ENCODE data around the gene ZNF214. TPM values are rescaled to one million over a fixed set of nuclear protein-coding genes. Genes with fewer than 3 reads are reported as not detected.
"Not testable (repeated sequence)": the region's sequence is repeated elsewhere in the genome, so short reads cannot be mapped to it uniquely, and the experiment has no call there.

ZNF214 gene
- total RNA-seq, 4 donors from 2014 or later = 0.60 to 2.4 (median 1.1) TPM; not detected in 1

GRCh38 chr11:6988506-6988905, 31.6 kb downstream of the ZNF214 start:
- H3K9me3 ChIP-seq = no peaks in the 10 kb centered on the region
- no peak for DNase-seq
- TF ChIP-seq POLR2AphosphoS5 (IDR thresholded peaks at IDR 0.05) = no peak
- TF ChIP-seq POLR2A (IDR thresholded peaks at IDR 0.05) = no peak
- no peak for TF ChIP-seq EP300 (IDR thresholded peaks at IDR 0.05; ENCODE audit: low read depth)
- no peak for TF ChIP-seq CTCF (IDR thresholded peaks at IDR 0.05)
- in situ Hi-C loops (cut with MboI; ENCODE audit: low pct_ligation_motif_present in 1 of 4, low pct_unique_long_range_greater_than_20kb in 1 of 4, low sequenced_read_pairs in 3 of 4) = no loop called here
- H3K4me3 ChIP-seq = no peak overlapping the region
- H3K27ac ChIP-seq = no peak overlapping the region
- H3K4me1 ChIP-seq = no peaks in the 10 kb centered on the region
- intact Hi-C loops (cut with DNase I; ENCODE audit: low total_unique reads) = no loop called here
- H3K27me3 ChIP-seq = no peaks in the 10 kb centered on the region
- H3K36me3 ChIP-seq = no peaks in the 10 kb centered on the region

- no peak for DNase-seq
- Histone ChIP-seq H3K27ac (no peak overlapping the region), H3K4me1 (no peaks in the 10 kb centered on the region), H3K4me3 (no peak overlapping the region), H3K27me3 (no peaks in the 10 kb centered on the region), H3K9me3 (no peaks in the 10 kb centered on the region), H3K36me3 (no peaks in the 10 kb centered on the region)
- TF ChIP-seq POLR2A (IDR thresholded peaks at IDR 0.05) (no peak), CTCF (IDR thresholded peaks at IDR 0.05) (no peak), POLR2AphosphoS5 (IDR thresholded peaks at IDR 0.05) (no peak)
- whole genome bisulfite sequencing, 2 donors (ENCODE audit: low coverage in 1 of 2) = 71 to 76% methylated on average over 1 of the region's 1 CpG
- intact Hi-C loops (cut with DNase I; ENCODE audit: low total_unique reads) (no loop called here), in situ Hi-C loops (cut with MboI; ENCODE audit: low pct_ligation_motif_present in 1 of 4, low pct_unique_long_range_greater_than_20kb in 1 of 4, low sequenced_read_pairs in 3 of 4) (no loop called here)
Observed at GRCh38 chr11:6986487-6986886, 33.7 kb downstream of the ZNF214 start.

GRCh38 chr11:6979365-6979764, 40.8 kb downstream of the ZNF214 start:
- H3K4me3 ChIP-seq = no peak overlapping the region
- TF ChIP-seq EP300 (IDR thresholded peaks at IDR 0.05; ENCODE audit: low read depth) (no peak), CTCF (IDR thresholded peaks at IDR 0.05) (no peak), POLR2A (IDR thresholded peaks at IDR 0.05) (no peak), POLR2AphosphoS5 (IDR thresholded peaks at IDR 0.05) (no peak)
- DNase-seq = no peak
- no peaks in the 10 kb centered on the region for H3K9me3 ChIP-seq
- H3K36me3 ChIP-seq = no peaks in the 10 kb centered on the region
- intact Hi-C loops (cut with DNase I; ENCODE audit: low total_unique reads) = no loop called here
- in situ Hi-C loops (cut with MboI; ENCODE audit: low pct_ligation_motif_present in 1 of 4, low pct_unique_long_range_greater_than_20kb in 1 of 4, low sequenced_read_pairs in 3 of 4) = no loop called here
- 77 to 80% methylated on average over 2 of the region's 2 CpGs for WGBS, 2 donors (ENCODE audit: low coverage in 1 of 2)
- H3K27me3 ChIP-seq = no peaks in the 10 kb centered on the region
- H3K27ac ChIP-seq = no peak overlapping the region
- H3K4me1 ChIP-seq = no peaks in the 10 kb centered on the region

GRCh38 chr11:6969854-6970253, 50.3 kb downstream of the ZNF214 start:
- H3K9me3 ChIP-seq; in situ Hi-C loops (cut with MboI; ENCODE audit: low pct_ligation_motif_present in 1 of 4, low pct_unique_long_range_greater_than_20kb in 1 of 4, low sequenced_read_pairs in 3 of 4); H3K4me3 ChIP-seq; H3K27me3 ChIP-seq; DNase-seq; intact Hi-C loops (cut with DNase I; ENCODE audit: low total_unique reads); H3K27ac ChIP-seq; H3K4me1 ChIP-seq; H3K36me3 ChIP-seq: not testable (repeated sequence)
- WGBS, 2 donors (ENCODE audit: low coverage in 1 of 2) = 84 to 88% methylated on average over 4 of the region's 4 CpGs

GRCh38 chr11:6968816-6969215, 51.3 kb downstream of the ZNF214 start:
- TF ChIP-seq EP300 (IDR thresholded peaks at IDR 0.05; ENCODE audit: low read depth) = no peak
- no peak for TF ChIP-seq CTCF (IDR thresholded peaks at IDR 0.05)
- no peak for TF ChIP-seq POLR2AphosphoS5 (IDR thresholded peaks at IDR 0.05)
- WGBS, 2 donors (ENCODE audit: low coverage in 1 of 2) = 100% methylated on average over 1 of the region's 1 CpG
- no peak for DNase-seq
- intact Hi-C loops (cut with DNase I; ENCODE audit: low total_unique reads) = no loop called here
- no peaks in the 10 kb centered on the region for H3K9me3 ChIP-seq
- no peaks in the 10 kb centered on the region for H3K27me3 ChIP-seq
- H3K4me1 ChIP-seq = no peaks in the 10 kb centered on the region
- no peak overlapping the region for H3K4me3 ChIP-seq
- no peak overlapping the region for H3K27ac ChIP-seq
- in situ Hi-C loops (cut with MboI; ENCODE audit: low pct_ligation_motif_present in 1 of 4, low pct_unique_long_range_greater_than_20kb in 1 of 4, low sequenced_read_pairs in 3 of 4) = no loop called here
- no peaks in the 10 kb centered on the region for H3K36me3 ChIP-seq

Data from transverse colon (tissue), 4 donors.